Muscle of arm (tissue), 12 donors: Measurements from ENCODE around the gene PRKAG1. TPM values are rescaled to one million over a fixed set of nuclear protein-coding genes. Genes with fewer than 3 reads are reported as not detected.
A peak's percentile ranks its signal among the peaks of the same experiment; 100 is the strongest.

ENCODE experiments used
- DNase-seq: peaks from one replicate; pipeline ENCODE4 v3.0.0-alpha.2; 2013
- polyA plus RNA-seq, 12 donors: library from polyadenylated mRNA; unstranded; fragments of 120-200 nt; gene quantifications; one replicate each; pipeline ENCODE4 v1.2.1, GENCODE V29; 2013; ENCODE audit not compliant: insufficient read length in 12 of 12

PRKAG1 gene
- polyA plus RNA-seq, 12 donors, result 52.9 to 77.7 (median 59.4) TPM; not detected in 1

- no peak for DNase-seq
Observed at GRCh38 chr12:49014547-49014946, 4.0 kb downstream of the PRKAG1 start.

GRCh38 chr12:49013428-49013827 lies 5.1 kb downstream of the PRKAG1 start:
- DNase-seq, result no peak

- DNase-seq, result no peak
Observed at GRCh38 chr12:49012739-49013138, 5.8 kb downstream of the PRKAG1 start.

- DNase-seq, result no peak
Observed at GRCh38 chr12:49010092-49010668, 8.4 kb downstream of the PRKAG1 start.

GRCh38 chr12:49008943-49009342 lies 9.6 kb downstream of the PRKAG1 start:
- no peak for DNase-seq

- no peak for DNase-seq
Observed at GRCh38 chr12:49000346-49000745, 18.2 kb downstream of the PRKAG1 start.

- DNase-seq, result no peak
Observed at GRCh38 chr12:48999371-49000131, 19.0 kb downstream of the PRKAG1 start, which contains the start of gene DDN. Gene DDN, minus strand, starts transcription at chr12:48999375. Its CDS starts 88 bp downstream, at chr12:48999287.

GRCh38 chr12:48998497-48999353 lies 19.9 kb downstream of the PRKAG1 start:
- no peak for DNase-seq

GRCh38 chr12:48997719-48998496 lies 20.7 kb downstream of the PRKAG1 start:
- no peak for DNase-seq

- DNase-seq, result peak; percentile 79
Observed at GRCh38 chr12:48996794-48997718, 21.5 kb downstream of the PRKAG1 start.

GRCh38 chr12:48995086-48995879 lies 23.3 kb downstream of the PRKAG1 start:
- DNase-seq, result peak; percentile 80

- DNase-seq, result no peak
Observed at GRCh38 chr12:48994224-48995085, 24.1 kb downstream of the PRKAG1 start.

GRCh38 chr12:48993787-48994186 lies 24.8 kb downstream of the PRKAG1 start:
- DNase-seq, result no peak

GRCh38 chr12:48991247-48992050 lies 27.1 kb downstream of the PRKAG1 start:
- no peak for DNase-seq

GRCh38 chr12:48990552-48990951 lies 28.0 kb downstream of the PRKAG1 start:
- no peak for DNase-seq

GRCh38 chr12:48988030-48988649 lies 30.4 kb downstream of the PRKAG1 start:
- no peak for DNase-seq

- DNase-seq, result no peak
Observed at GRCh38 chr12:48986720-48987291, 31.8 kb downstream of the PRKAG1 start.
